Fibroblast of lung (primary cell): Measurements from ENCODE around the gene BRD7. TPM values are rescaled to one million over a fixed set of nuclear protein-coding genes. Genes with fewer than 3 reads are reported as not detected.
"Not testable (repeated sequence)": the region's sequence is repeated elsewhere in the genome, so short reads cannot be mapped to it uniquely, and the experiment has no call there.

Experiments
- DNase-seq, 2 donors: peaks; one replicate each; pipeline versions ENCODE4 v3.0.0 to v3.0.0-alpha.2; 2010; ENCODE audit warnings: low read depth in 2 of 2
- H2AFZ ChIP-seq: 2 replicates; pipeline ENCODE4 v1.5.1; 2012; ENCODE audit warnings: low read length, control low read depth, inconsistent platforms
- H3K27ac ChIP-seq: 2 replicates; pipeline ENCODE4 v1.5.1; 2011; ENCODE audit warnings: low read length, control low read depth; ENCODE audit not compliant: insufficient read depth
- H3K27me3 ChIP-seq: 2 replicates; pipeline ENCODE4 v1.5.1; 2011; ENCODE audit warnings: mild to moderate bottlenecking, low read length; ENCODE audit not compliant: control insufficient read depth, insufficient read depth
- H3K36me3 ChIP-seq: 2 replicates; pipeline ENCODE4 v1.5.1; 2011; ENCODE audit warnings: low read length; ENCODE audit not compliant: control insufficient read depth, insufficient read depth
- H3K4me1 ChIP-seq: 2 replicates; pipeline ENCODE4 v1.5.1; 2011; ENCODE audit warnings: low read length; ENCODE audit not compliant: control insufficient read depth, insufficient read depth; ENCODE audit errors: extremely low read depth
- H3K4me2 ChIP-seq: 2 replicates; pipeline ENCODE4 v1.5.1; 2011; ENCODE audit warnings: low read length, control low read depth; ENCODE audit not compliant: insufficient read depth; ENCODE audit errors: extremely low read depth
- H3K4me3 ChIP-seq, 4 experiments: fragments of 200-600 bp in 1 of 4; sonication (generic) in 1 of 4; replicated peaks in 1 of 4; 2 replicates each; pipeline ENCODE4 v1.5.1; 2011 to 2016; ENCODE audit warnings: low read length in 4 of 4, low read depth in 3 of 4, mild to moderate bottlenecking in 3 of 4, control low read depth in 2 of 4, inconsistent platforms in 1 of 4, mixed read lengths in 1 of 4; ENCODE audit not compliant: insufficient read depth in 1 of 4; ENCODE audit errors: control extremely low read depth in 1 of 4
- H3K79me2 ChIP-seq: 2 replicates; pipeline ENCODE4 v1.5.1; 2012; ENCODE audit warnings: mild to moderate bottlenecking, low read length, inconsistent platforms; ENCODE audit not compliant: control insufficient read depth, insufficient read depth
- H3K9ac ChIP-seq: 2 replicates; pipeline ENCODE4 v1.5.1; 2011; ENCODE audit warnings: mild to moderate bottlenecking, low read length, control low read depth; ENCODE audit not compliant: insufficient read depth
- H3K9me3 ChIP-seq: 2 replicates; pipeline ENCODE4 v1.5.1; 2012; ENCODE audit warnings: low read depth, low read length; ENCODE audit not compliant: control insufficient read depth, insufficient read depth
- H4K20me1 ChIP-seq: 2 replicates; pipeline ENCODE4 v1.5.1; 2011; ENCODE audit warnings: low read length; ENCODE audit not compliant: control insufficient read depth, insufficient read depth; ENCODE audit errors: extremely low read depth
- CTCF ChIP-seq, 2 donors: IDR thresholded peaks in 1 of 2; conservative IDR thresholded peaks in 1 of 2; 1 replicate in 1 of 2; 2 replicates in 1 of 2; pipeline ENCODE4 v1.5.1; 2011 to 2012; ENCODE audit warnings: low read length in 2 of 2, control low read depth in 1 of 2, inconsistent platforms in 1 of 2, low read depth in 1 of 2, mild to moderate bottlenecking in 1 of 2
- EZH2 ChIP-seq: IDR thresholded peaks from 2 replicates; pipeline ENCODE4 v1.5.1; 2012; ENCODE audit warnings: low read length, control low read depth, mild to moderate bottlenecking; ENCODE audit errors: missing control alignments
- polyA plus RNA-seq, 2 donors: library from polyadenylated mRNA; depleted of rRNA in 1 of 2; stranded (reverse) in 1 of 2; unstranded in 1 of 2; fragments of >200 nt; gene quantifications; 2 replicates each; pipeline ENCODE4 v1.2.1, GENCODE V29; 2011 to 2012; ENCODE audit warnings: missing spikeins in 1 of 2
- total RNA-seq: library from RNA; depleted of rRNA; stranded (reverse); fragments of >200 nt; gene quantifications from 2 replicates; pipeline ENCODE4 v1.2.1, GENCODE V29; 2014

Gene BRD7
- total and polyA plus RNA-seq, 2 donors (not counting 1 experiment from before 2014, with no cell fraction given), result 50.0 to 51.5 TPM

GRCh38 chr16:50351116-50351515 is 17.7 kb downstream of the BRD7 start:
- Histone ChIP-seq H3K4me3 (no peak overlapping the region), H3K9me3 (no peaks in the 10 kb centered on the region), H3K9ac (no peak overlapping the region), H4K20me1 (no peaks in the 10 kb centered on the region), H3K27ac (no peak overlapping the region), H3K79me2 (no peaks in the 10 kb centered on the region), H3K27me3 (no peaks in the 10 kb centered on the region), H3K36me3 (peaks cover 9% of the 10 kb centered on the region), H3K4me2 (no peak overlapping the region), H2AFZ (no peak overlapping the region), H3K4me1 (no peaks in the 10 kb centered on the region)
- TF ChIP-seq CTCF (conservative IDR thresholded peaks at IDR 0.05 in 1 of 2, IDR thresholded peaks at IDR 0.05 in 1 of 2; ENCODE audit: low read depth in 1 of 2, low read length in 2 of 2), result no peak
- no peak for TF ChIP-seq EZH2
- peak in 1 of 2 donors; percentile 51 for DNase-seq

- DNase-seq, H3K4me2 ChIP-seq, H2AFZ ChIP-seq: not testable (repeated sequence)
Measured at GRCh38 chr16:50345210-50345609, 23.6 kb downstream of the BRD7 start.

GRCh38 chr16:50343566-50343965 is 25.2 kb downstream of the BRD7 start:
- not testable (repeated sequence) for H3K27ac ChIP-seq, H3K4me3 ChIP-seq, H3K9ac ChIP-seq, H3K4me2 ChIP-seq, H3K4me1 ChIP-seq, H3K27me3 ChIP-seq, DNase-seq, H3K36me3 ChIP-seq, H4K20me1 ChIP-seq, H3K79me2 ChIP-seq, H3K9me3 ChIP-seq, H2AFZ ChIP-seq

More at GRCh38 chr16:50345210-50345609, 23.6 kb downstream of the BRD7 start:
- not testable (repeated sequence) for H3K27ac ChIP-seq, H3K9ac ChIP-seq, H3K9me3 ChIP-seq, H3K4me3 ChIP-seq, H3K27me3 ChIP-seq, H3K79me2 ChIP-seq, H3K4me1 ChIP-seq, H3K36me3 ChIP-seq, H4K20me1 ChIP-seq

GRCh38 chr16:50340578-50340977 is 28.2 kb downstream of the BRD7 start:
- TF ChIP-seq EZH2, result no peak
- no peak for TF ChIP-seq CTCF (conservative IDR thresholded peaks at IDR 0.05 in 1 of 2, IDR thresholded peaks at IDR 0.05 in 1 of 2; ENCODE audit: low read depth in 1 of 2, low read length in 2 of 2)
- Histone ChIP-seq H3K4me3 (no peak overlapping the region), H3K79me2 (no peaks in the 10 kb centered on the region), H3K4me1 (peaks cover 3% of the 10 kb centered on the region), H3K27me3 (no peaks in the 10 kb centered on the region), H4K20me1 (no peaks in the 10 kb centered on the region), H3K27ac (no peak overlapping the region), H3K36me3 (no peaks in the 10 kb centered on the region), H3K9me3 (no peaks in the 10 kb centered on the region), H3K4me2 (no peak overlapping the region), H3K9ac (no peak overlapping the region), H2AFZ (no peak overlapping the region)
- DNase-seq, result peak; percentile 59 to 77
